OCI-LY3 (cell line): ENCODE results near the gene CPNE6.

Experiments used
- CTCF ChIP-seq: fragments of 200-600, 300-600 bp; sonication (generic); IDR thresholded peaks from 2 replicates; pipeline ENCODE4 v1.5.1; 2014; ENCODE audit warnings: antibody characterized with exemption, low read length, low read depth
- EZH2phosphoT487 ChIP-seq: fragments of 200-600 bp; shearing (Covaris generic); IDR thresholded peaks from 2 replicates; pipeline ENCODE4 v1.6.1; 2018; ENCODE audit warnings: antibody characterized with exemption, mixed run types, low read depth

- no peak for TF ChIP-seq CTCF
- no peak for TF ChIP-seq EZH2phosphoT487
Observed at GRCh38 chr14:24110060-24110459, 38.7 kb downstream of the CPNE6 start.
